HCT116 (cell line): ENCODE results near the gene ANKRD29. TPM values are rescaled to one million over a fixed set of nuclear protein-coding genes. Genes with fewer than 3 reads are reported as not detected.

Source experiments
- ATAC-seq: fragments of 200-7000 bp; cut with Tn5 transposase; 2 replicates; pipeline ENCODE4 v1.9.1; 2020; ENCODE audit warnings: mild to moderate bottlenecking, moderate library complexity
- BruUV-seq: library from RNA; stranded (reverse); fragments of 400-500 nt; replicated peaks from 2 replicates; lab custom pipeline; 2021; lab: Mats Ljungman, UMichigan
- CTCF ChIA-PET: fragments of 300-600 bp; sonication (Branson Sonifier 250); formaldehyde crosslinking; loops from one replicate; lab custom pipeline; 2021; ENCODE audit warnings: antibody characterized with exemption; lab: Charles Lee
- POLR2A ChIA-PET: fragments of 300-600, 350-600 bp; sonication (Branson Sonifier 250); formaldehyde crosslinking; loops from one replicate; lab custom pipeline; 2021; ENCODE audit warnings: antibody characterized with exemption; lab: Charles Lee
- RAD21 ChIA-PET, 2 experiments: fragments of 300-600 bp; sonication (Branson Sonifier 250); formaldehyde crosslinking; loops; one replicate each; lab custom pipeline; 2023; ENCODE audit warnings: low total read pairs in 2 of 2; ENCODE audit not compliant: uncharacterized antibody in 2 of 2, unreplicated experiment in 2 of 2, low non-redundant PET in 1 of 2; lab: Charles Lee
- DNase-seq: peaks from one replicate; pipeline ENCODE4 v3.0.0-alpha.2; 2010; ENCODE audit warnings: low read depth, low spot score
- H2AFZ ChIP-seq: fragments of 200-600 bp; shearing (Covaris generic), sonication (generic); 2 replicates; pipeline ENCODE4 v1.6.1; 2017; ENCODE audit warnings: low read depth, mixed run types, mixed read lengths, antibody characterized with exemption, low read length; ENCODE audit not compliant: poor library complexity, severe bottlenecking
- H3K27ac ChIP-seq: 2 replicates; pipeline ENCODE4 v1.5.1; 2012; ENCODE audit warnings: low read depth, low read length
- H3K27me3 ChIP-seq: fragments of 200-600 bp; sonication (generic); 2 replicates; pipeline ENCODE4 v1.6.1; 2016; ENCODE audit warnings: mixed run types, low read length, mixed read lengths; ENCODE audit not compliant: insufficient read depth
- H3K36me3 ChIP-seq, 2 experiments: fragments of 200-500 bp in 1 of 2; fragments of 200-600 bp in 1 of 2; sonication (Bioruptor generic) in 1 of 2; sonication (generic) in 1 of 2; 2 replicates each; pipeline versions ENCODE4 v1.5.1 to v1.6.1; 2014 to 2016; ENCODE audit warnings: low read length in 2 of 2, inconsistent platforms in 1 of 2, mixed read lengths in 1 of 2, mixed run types in 1 of 2; ENCODE audit not compliant: insufficient read depth in 2 of 2, control insufficient read depth in 1 of 2
- H3K4me1 ChIP-seq, 2 experiments: fragments of 200-600 bp in 1 of 2; sonication (generic) in 1 of 2; 2 replicates each; pipeline versions ENCODE4 v1.5.1 to v1.6.1; 2012 to 2017; ENCODE audit warnings: low read length in 2 of 2, inconsistent platforms in 1 of 2, mild to moderate bottlenecking in 1 of 2, mixed read lengths in 1 of 2, mixed run types in 1 of 2, moderate library complexity in 1 of 2; ENCODE audit not compliant: insufficient read depth in 2 of 2, control insufficient read depth in 1 of 2
- H3K4me2 ChIP-seq: fragments of 200-600 bp; sonication (generic); 2 replicates; pipeline ENCODE4 v1.6.1; 2017; ENCODE audit warnings: mixed run types, low read length, mixed read lengths
- H3K4me3 ChIP-seq, 2 experiments: fragments of 200-600 bp in 1 of 2; sonication (generic) in 1 of 2; replicated peaks in 1 of 2; 2 replicates each; pipeline ENCODE4 v1.5.1; 2011 to 2016; ENCODE audit warnings: low read length in 2 of 2, control low read depth in 1 of 2, low read depth in 1 of 2, mild to moderate bottlenecking in 1 of 2, mixed read lengths in 1 of 2, mixed run types in 1 of 2
- H3K79me2 ChIP-seq: fragments of 200-600 bp; sonication (generic); 2 replicates; pipeline ENCODE4 v1.6.1; 2017; ENCODE audit warnings: mild to moderate bottlenecking, mixed run types, low read length, moderate library complexity, mixed read lengths; ENCODE audit not compliant: insufficient read depth
- H3K9ac ChIP-seq: fragments of 200-600 bp; sonication (generic); 2 replicates; pipeline ENCODE4 v1.6.1; 2016; ENCODE audit warnings: low read length, mixed read lengths
- H3K9me2 ChIP-seq: fragments of 200-600 bp; sonication (generic), shearing (Covaris generic); 2 replicates; pipeline ENCODE4 v1.6.1; 2017; ENCODE audit warnings: mixed run types, mild to moderate bottlenecking, moderate library complexity; ENCODE audit not compliant: insufficient read depth
- H3K9me3 ChIP-seq, 2 experiments: fragments of 200-500 bp in 1 of 2; fragments of 200-600 bp in 1 of 2; sonication (Bioruptor generic) in 1 of 2; sonication (generic) in 1 of 2; 2 replicates each; pipeline ENCODE4 v1.6.1; 2014 to 2017; ENCODE audit warnings: low read length in 2 of 2, mixed read lengths in 2 of 2, inconsistent platforms in 1 of 2, low read depth in 1 of 2, mild to moderate bottlenecking in 1 of 2, mixed run types in 1 of 2, moderate library complexity in 1 of 2; ENCODE audit not compliant: control insufficient read depth in 1 of 2, insufficient read depth in 1 of 2
- H4K20me1 ChIP-seq: fragments of 200-600 bp; sonication (generic), shearing (Covaris generic); 2 replicates; pipeline ENCODE4 v1.6.1; 2017; ENCODE audit warnings: mixed run types, mild to moderate bottlenecking, moderate library complexity; ENCODE audit not compliant: insufficient read depth
- ELF1 ChIP-seq: IDR thresholded peaks from 2 replicates; pipeline ENCODE4 v1.6.1; 2012; ENCODE audit warnings: low read depth, borderline replicate concordance
- EZH2phosphoT487 ChIP-seq: fragments of 200-600 bp; IDR thresholded peaks from 2 replicates; pipeline ENCODE4 v1.6.1; 2018; ENCODE audit warnings: antibody characterized with exemption, borderline replicate concordance
- JUND ChIP-seq: IDR thresholded peaks from 2 replicates; pipeline ENCODE4 v1.6.1; 2012
- POLR2A ChIP-seq: IDR thresholded peaks from 2 replicates; pipeline ENCODE4 v1.7.0; 2011; ENCODE audit warnings: borderline replicate concordance; ENCODE audit not compliant: insufficient read depth, insufficient read length; ENCODE audit errors: extremely low read depth
- RAD21 ChIP-seq: IDR thresholded peaks from 2 replicates; pipeline ENCODE4 v1.6.1; 2012; ENCODE audit warnings: low read depth, mild to moderate bottlenecking
- REST ChIP-seq: IDR thresholded peaks from 2 replicates; pipeline ENCODE4 v1.6.1; 2012; ENCODE audit warnings: low read depth
- SRF ChIP-seq: IDR thresholded peaks from 2 replicates; pipeline ENCODE4 v1.6.1; 2012; ENCODE audit warnings: low read depth
- YY1 ChIP-seq: IDR thresholded peaks from 2 replicates; pipeline ENCODE4 v1.6.1; 2011; ENCODE audit warnings: low read length, low read depth, moderate library complexity, mild to moderate bottlenecking; ENCODE audit not compliant: insufficient replicate concordance; ENCODE audit errors: extremely low read depth
- ZFX ChIP-seq: fragments of 450-650 bp; IDR thresholded peaks from 2 replicates; pipeline ENCODE4 v1.6.1; 2017
- ZNF274 ChIP-seq: fragments of 200-500 bp; sonication (Bioruptor generic); IDR thresholded peaks from 2 replicates; pipeline ENCODE4 v1.6.1; 2014; ENCODE audit warnings: mild to moderate bottlenecking, low read depth, low read length, inconsistent platforms
- intact Hi-C: fragments of 100-400 bp; cut with micrococcal nuclease; formaldehyde crosslinking; loops from 2 replicates; pipeline ENCODE4 v1.10.0; 2022
- total RNA-seq: library from RNA; stranded (reverse); gene quantifications from one replicate; pipeline ENCODE4 v1.2.1, GENCODE V29; 2021; ENCODE audit not compliant: unreplicated experiment
- TF ChIP-seq, protein P1 (sequence below), 3 experiments: fragments of 200-600 bp in 1 of 3; sonication (generic) in 1 of 3; IDR thresholded peaks in 2 of 3; conservative IDR thresholded peaks in 1 of 3; 2 replicates each; pipeline ENCODE4 v1.5.1; 2012 to 2017; ENCODE audit warnings: low read depth in 2 of 3, low read length in 2 of 3, antibody characterized with exemption in 1 of 3, borderline replicate concordance in 1 of 3, control low read depth in 1 of 3, mild to moderate bottlenecking in 1 of 3, mixed read lengths in 1 of 3, mixed run types in 1 of 3, moderate library complexity in 1 of 3; ENCODE audit not compliant: insufficient read depth in 1 of 3
- TF ChIP-seq, protein P2 (sequence below): IDR thresholded peaks from 2 replicates; pipeline ENCODE4 v1.6.1; 2012
- TF ChIP-seq, protein P3 (sequence below): IDR thresholded peaks from 2 replicates; pipeline ENCODE4 v1.6.1; 2011; ENCODE audit warnings: mild to moderate bottlenecking, low read length, moderate library complexity; ENCODE audit not compliant: insufficient replicate concordance; ENCODE audit errors: extremely low read depth
- TF ChIP-seq, protein P4 (sequence below): IDR thresholded peaks from 2 replicates; pipeline ENCODE4 v1.6.1; 2012

The ANKRD29 gene
- total RNA-seq, 1 experiment from 2014 or later, result 8.8 TPM

- TF ChIP-seq, protein P1, sequence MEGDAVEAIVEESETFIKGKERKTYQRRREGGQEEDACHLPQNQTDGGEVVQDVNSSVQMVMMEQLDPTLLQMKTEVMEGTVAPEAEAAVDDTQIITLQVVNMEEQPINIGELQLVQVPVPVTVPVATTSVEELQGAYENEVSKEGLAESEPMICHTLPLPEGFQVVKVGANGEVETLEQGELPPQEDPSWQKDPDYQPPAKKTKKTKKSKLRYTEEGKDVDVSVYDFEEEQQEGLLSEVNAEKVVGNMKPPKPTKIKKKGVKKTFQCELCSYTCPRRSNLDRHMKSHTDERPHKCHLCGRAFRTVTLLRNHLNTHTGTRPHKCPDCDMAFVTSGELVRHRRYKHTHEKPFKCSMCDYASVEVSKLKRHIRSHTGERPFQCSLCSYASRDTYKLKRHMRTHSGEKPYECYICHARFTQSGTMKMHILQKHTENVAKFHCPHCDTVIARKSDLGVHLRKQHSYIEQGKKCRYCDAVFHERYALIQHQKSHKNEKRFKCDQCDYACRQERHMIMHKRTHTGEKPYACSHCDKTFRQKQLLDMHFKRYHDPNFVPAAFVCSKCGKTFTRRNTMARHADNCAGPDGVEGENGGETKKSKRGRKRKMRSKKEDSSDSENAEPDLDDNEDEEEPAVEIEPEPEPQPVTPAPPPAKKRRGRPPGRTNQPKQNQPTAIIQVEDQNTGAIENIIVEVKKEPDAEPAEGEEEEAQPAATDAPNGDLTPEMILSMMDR (IDR thresholded peaks at IDR 0.05 in 2 of 3, conservative IDR thresholded peaks at IDR 0.05 in 1 of 3; ENCODE audit: borderline replicate concordance in 1 of 3, insufficient read depth in 1 of 3, low read depth in 2 of 3, low read length in 2 of 3), result no peak
- no peak for TF ChIP-seq SRF
These were observed 7.2 kb upstream of the ANKRD29 start (continued) for GRCh38 chr18:23669804-23670405.

DNA sequence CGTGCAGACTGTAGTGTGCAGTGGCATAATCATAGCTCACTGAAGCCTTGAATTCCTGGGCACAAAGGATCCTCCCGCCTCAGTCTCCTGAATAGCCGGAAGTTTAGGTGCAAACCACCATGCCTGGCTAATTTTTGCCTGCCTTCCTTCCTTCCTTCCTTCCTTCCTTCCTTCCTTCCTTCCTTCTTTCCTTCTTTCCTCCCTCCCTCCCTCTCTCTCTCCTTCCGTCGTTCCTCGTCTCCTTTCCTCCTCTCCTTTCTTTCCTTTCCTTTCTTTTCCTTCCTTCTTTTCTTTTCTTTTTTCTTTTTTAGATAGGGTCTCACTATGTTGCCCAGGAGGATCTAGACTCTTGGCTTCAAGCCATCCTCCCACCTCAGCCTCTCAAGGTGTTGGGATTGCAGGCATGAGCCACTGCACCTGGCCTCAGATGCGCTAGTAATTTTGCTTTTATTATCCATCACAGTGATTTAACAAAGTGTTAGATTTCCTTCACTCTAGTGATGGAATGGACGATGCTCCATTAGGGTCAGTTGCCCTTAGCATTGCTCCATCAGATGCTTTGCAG is 6.6 kb upstream of the ANKRD29 start:
- Histone ChIP-seq H2AFZ (no peak overlapping the region), H3K4me3 (no peak overlapping the region), H3K79me2 (no peaks in the 10 kb centered on the region), H3K4me2 (no peak overlapping the region), H3K9me2 (no peaks in the 10 kb centered on the region), H3K4me1 (0 out of 4 replicates have a peak, but pooled peaks cover 0 to 3% of the 10 kb centered on the region in 2 experiments), H3K9me3 (no peaks in the 10 kb centered on the region), H3K9ac (no peak overlapping the region), H3K36me3 (no peaks in the 10 kb centered on the region), H3K27ac (no peak overlapping the region), H3K27me3 (no peaks in the 10 kb centered on the region), H4K20me1 (no peaks in the 10 kb centered on the region)
- intact Hi-C loops, result no loop called here
- ChIA-PET CTCF (no interaction called here), RAD21 (no interaction called here), POLR2A (interaction anchor here (0.6 kb wide), 1 partner anchor 38 kb away, joined by 3 read pairs; no protein-coding TSS in a partner anchor)
- BruUV-seq, result no TSS peak
- TF ChIP-seq, protein P2, sequence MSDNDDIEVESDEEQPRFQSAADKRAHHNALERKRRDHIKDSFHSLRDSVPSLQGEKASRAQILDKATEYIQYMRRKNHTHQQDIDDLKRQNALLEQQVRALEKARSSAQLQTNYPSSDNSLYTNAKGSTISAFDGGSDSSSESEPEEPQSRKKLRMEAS, result no peak
- no peak for TF ChIP-seq ZNF274
- no peak for TF ChIP-seq JUND
- TF ChIP-seq, protein P3, sequence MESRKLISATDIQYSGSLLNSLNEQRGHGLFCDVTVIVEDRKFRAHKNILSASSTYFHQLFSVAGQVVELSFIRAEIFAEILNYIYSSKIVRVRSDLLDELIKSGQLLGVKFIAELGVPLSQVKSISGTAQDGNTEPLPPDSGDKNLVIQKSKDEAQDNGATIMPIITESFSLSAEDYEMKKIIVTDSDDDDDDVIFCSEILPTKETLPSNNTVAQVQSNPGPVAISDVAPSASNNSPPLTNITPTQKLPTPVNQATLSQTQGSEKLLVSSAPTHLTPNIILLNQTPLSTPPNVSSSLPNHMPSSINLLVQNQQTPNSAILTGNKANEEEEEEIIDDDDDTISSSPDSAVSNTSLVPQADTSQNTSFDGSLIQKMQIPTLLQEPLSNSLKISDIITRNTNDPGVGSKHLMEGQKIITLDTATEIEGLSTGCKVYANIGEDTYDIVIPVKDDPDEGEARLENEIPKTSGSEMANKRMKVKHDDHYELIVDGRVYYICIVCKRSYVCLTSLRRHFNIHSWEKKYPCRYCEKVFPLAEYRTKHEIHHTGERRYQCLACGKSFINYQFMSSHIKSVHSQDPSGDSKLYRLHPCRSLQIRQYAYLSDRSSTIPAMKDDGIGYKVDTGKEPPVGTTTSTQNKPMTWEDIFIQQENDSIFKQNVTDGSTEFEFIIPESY, result no peak
- no peak for TF ChIP-seq ZFX
- no peak for TF ChIP-seq YY1
- no peak for TF ChIP-seq EZH2phosphoT487
- TF ChIP-seq RAD21, result no peak
- TF ChIP-seq REST, result no peak
- TF ChIP-seq, protein P4, sequence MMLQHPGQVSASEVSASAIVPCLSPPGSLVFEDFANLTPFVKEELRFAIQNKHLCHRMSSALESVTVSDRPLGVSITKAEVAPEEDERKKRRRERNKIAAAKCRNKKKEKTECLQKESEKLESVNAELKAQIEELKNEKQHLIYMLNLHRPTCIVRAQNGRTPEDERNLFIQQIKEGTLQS, result no peak
- TF ChIP-seq SRF, result no peak
- TF ChIP-seq POLR2A, result no peak
- TF ChIP-seq ELF1, result no peak
- no peak for ATAC-seq
- DNase-seq, result no peak
